Keratinocyte (primary cell): ENCODE results near the gene ANKS1B.

Source experiments
- EZH2 ChIP-seq: IDR thresholded peaks from one replicate; pipeline ENCODE4 v1.6.1; 2012; ENCODE audit warnings: inconsistent platforms, mild to moderate bottlenecking, low read length, moderate library complexity
- TF ChIP-seq, protein P1 (sequence below), 3 experiments: IDR thresholded peaks in 1 of 3; conservative IDR thresholded peaks in 1 of 3; optimal IDR thresholded peaks in 1 of 3; 2 replicates in 2 of 3; 3 replicates in 1 of 3; pipeline versions ENCODE3 to v1.5.1; 2011; ENCODE audit warnings: low read length in 3 of 3, mild to moderate bottlenecking in 3 of 3, moderate library complexity in 2 of 3, control low read depth in 1 of 3, inconsistent platforms in 1 of 3; ENCODE audit not compliant: insufficient read depth in 2 of 3; ENCODE audit errors: extremely low read depth in 1 of 3

DNA sequence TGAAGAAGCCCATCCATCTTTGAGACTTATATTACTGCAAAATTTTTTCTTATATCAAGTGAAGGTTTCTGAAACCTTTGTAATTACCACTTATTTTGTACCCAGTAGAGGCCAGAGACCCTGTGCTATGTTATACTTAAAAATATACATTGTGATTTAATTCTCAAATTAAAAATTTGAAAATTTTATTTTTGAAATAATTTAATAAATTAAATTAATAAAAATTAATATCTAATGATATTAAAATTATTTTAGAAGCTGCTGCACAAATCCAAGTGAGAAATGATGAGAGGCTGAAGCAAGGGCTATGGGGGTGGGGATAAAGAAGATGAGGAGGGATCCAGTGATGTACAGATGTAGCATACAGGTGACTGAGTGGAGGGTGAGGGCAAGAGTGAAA, 1080.9 kb downstream of the ANKS1B start:
- TF ChIP-seq, protein P1, sequence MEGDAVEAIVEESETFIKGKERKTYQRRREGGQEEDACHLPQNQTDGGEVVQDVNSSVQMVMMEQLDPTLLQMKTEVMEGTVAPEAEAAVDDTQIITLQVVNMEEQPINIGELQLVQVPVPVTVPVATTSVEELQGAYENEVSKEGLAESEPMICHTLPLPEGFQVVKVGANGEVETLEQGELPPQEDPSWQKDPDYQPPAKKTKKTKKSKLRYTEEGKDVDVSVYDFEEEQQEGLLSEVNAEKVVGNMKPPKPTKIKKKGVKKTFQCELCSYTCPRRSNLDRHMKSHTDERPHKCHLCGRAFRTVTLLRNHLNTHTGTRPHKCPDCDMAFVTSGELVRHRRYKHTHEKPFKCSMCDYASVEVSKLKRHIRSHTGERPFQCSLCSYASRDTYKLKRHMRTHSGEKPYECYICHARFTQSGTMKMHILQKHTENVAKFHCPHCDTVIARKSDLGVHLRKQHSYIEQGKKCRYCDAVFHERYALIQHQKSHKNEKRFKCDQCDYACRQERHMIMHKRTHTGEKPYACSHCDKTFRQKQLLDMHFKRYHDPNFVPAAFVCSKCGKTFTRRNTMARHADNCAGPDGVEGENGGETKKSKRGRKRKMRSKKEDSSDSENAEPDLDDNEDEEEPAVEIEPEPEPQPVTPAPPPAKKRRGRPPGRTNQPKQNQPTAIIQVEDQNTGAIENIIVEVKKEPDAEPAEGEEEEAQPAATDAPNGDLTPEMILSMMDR (optimal IDR thresholded peaks at IDR 0.05 in 1 of 3, IDR thresholded peaks at IDR 0.05 in 1 of 3, conservative IDR thresholded peaks at IDR 0.05 in 1 of 3; ENCODE audit: extremely low read depth in 1 of 3, insufficient read depth in 2 of 3, low read length in 3 of 3), result no peak
- no peak for TF ChIP-seq EZH2
